Ascending aorta (tissue), 2 donors: ENCODE results near the gene ARMH4. TPM values are rescaled to one million over a fixed set of nuclear protein-coding genes. Genes with fewer than 3 reads are reported as not detected.

ENCODE experiments used
- DNase-seq, 2 donors: peaks; one replicate each; pipeline ENCODE4 v3.0.0-alpha.2; 2019; ENCODE audit warnings: low spot score in 2 of 2
- H3K27ac ChIP-seq, 2 donors: fragments of 200-600 bp; sonication (generic); one replicate each; pipeline ENCODE4 v1.5.1; 2016 to 2017; ENCODE audit warnings: mild to moderate bottlenecking in 1 of 2
- H3K27me3 ChIP-seq: fragments of 200-600 bp; sonication (generic); one replicate; pipeline ENCODE4 v1.5.1; 2017
- H3K36me3 ChIP-seq, 2 donors: fragments of 200-600 bp; sonication (generic); one replicate each; pipeline ENCODE4 v1.5.1; 2016
- H3K4me1 ChIP-seq, 2 donors: fragments of 200-600 bp; sonication (generic); one replicate each; pipeline ENCODE4 v1.5.1; 2016 to 2017; ENCODE audit warnings: mild to moderate bottlenecking in 1 of 2
- H3K4me3 ChIP-seq, 2 donors: fragments of 200-600 bp; sonication (generic); one replicate each; pipeline ENCODE4 v1.5.1; 2016 to 2017; ENCODE audit warnings: mild to moderate bottlenecking in 1 of 2
- H3K9me3 ChIP-seq, 2 donors: fragments of 200-600 bp; sonication (generic); one replicate each; pipeline ENCODE4 v1.5.1; 2016
- CTCF ChIP-seq, 3 experiments: fragments of 200-600 bp in 2 of 3; fragments of 450-650 bp in 1 of 3; sonication (generic) in 2 of 3; IDR thresholded peaks; one replicate each; pipeline ENCODE4 v1.5.1; 2016 to 2019; ENCODE audit warnings: antibody characterized with exemption in 3 of 3, mild to moderate bottlenecking in 1 of 3, moderate library complexity in 1 of 3
- intact Hi-C: fragments of 100-400 bp; cut with DNase I; formaldehyde crosslinking; loops from one replicate; pipeline ENCODE4 v1.15.1; 2023
- total RNA-seq: library from RNA; depleted of rRNA; stranded (reverse); fragments of >200 nt; gene quantifications from one replicate; pipeline ENCODE4 v1.1.0, GENCODE V29; 2016

The ARMH4 gene
- total RNA-seq, 1 donor from 2014 or later, result 3.8 TPM

- Histone ChIP-seq H3K4me3 (no peak overlapping the region), H3K27ac (no peak overlapping the region), H3K9me3 (no peaks in the 10 kb centered on the region), H3K27me3 (no peaks in the 10 kb centered on the region), H3K4me1 (peaks cover 0 to 4% of the 10 kb centered on the region in 2 donors), H3K36me3 (no peaks in the 10 kb centered on the region)
- no peak for TF ChIP-seq CTCF (IDR thresholded peaks at IDR 0.05)
- intact Hi-C loops, result no loop called here
- no peak for DNase-seq
These were observed 83.7 kb downstream of the ARMH4 start for GRCh38 chr14:58068306-58068705.

GRCh38 chr14:58066115-58066514, 85.9 kb downstream of the ARMH4 start:
- Histone ChIP-seq H3K4me1 (no peaks in the 10 kb centered on the region), H3K9me3 (no peaks in the 10 kb centered on the region), H3K36me3 (no peaks in the 10 kb centered on the region), H3K4me3 (no peak overlapping the region), H3K27me3 (no peaks in the 10 kb centered on the region), H3K27ac (no peak overlapping the region)
- DNase-seq, result no peak
- no peak for TF ChIP-seq CTCF (IDR thresholded peaks at IDR 0.05)
- intact Hi-C loops, result no loop called here

- intact Hi-C loops, result no loop called here
- TF ChIP-seq CTCF (IDR thresholded peaks at IDR 0.05), result no peak
- Histone ChIP-seq H3K4me3 (no peak overlapping the region), H3K9me3 (no peaks in the 10 kb centered on the region), H3K36me3 (no peaks in the 10 kb centered on the region), H3K27me3 (no peaks in the 10 kb centered on the region), H3K4me1 (no peaks in the 10 kb centered on the region), H3K27ac (no peak overlapping the region)
- no peak for DNase-seq
These were observed 90.4 kb downstream of the ARMH4 start for GRCh38 chr14:58061581-58061980.

GRCh38 chr14:58060898-58061297, 91.1 kb downstream of the ARMH4 start:
- no peak overlapping the region for H3K4me3 ChIP-seq
- H3K9me3 ChIP-seq, result no peaks in the 10 kb centered on the region
- DNase-seq, result no peak
- no peak overlapping the region for H3K27ac ChIP-seq
- no peaks in the 10 kb centered on the region for H3K27me3 ChIP-seq
- no peak for TF ChIP-seq CTCF (IDR thresholded peaks at IDR 0.05)
- H3K36me3 ChIP-seq, result no peaks in the 10 kb centered on the region
- H3K4me1 ChIP-seq, result no peaks in the 10 kb centered on the region
- intact Hi-C loops, result no loop called here

- no peak overlapping the region for H3K27ac ChIP-seq
- intact Hi-C loops, result no loop called here
These were observed 91.9 kb downstream of the ARMH4 start for GRCh38 chr14:58060077-58060476.

More at GRCh38 chr14:58060077-58060476, 91.9 kb downstream of the ARMH4 start:
- Histone ChIP-seq H3K4me1 (no peaks in the 10 kb centered on the region), H3K9me3 (no peaks in the 10 kb centered on the region), H3K27me3 (no peaks in the 10 kb centered on the region), H3K4me3 (no peak overlapping the region), H3K36me3 (no peaks in the 10 kb centered on the region)
- TF ChIP-seq CTCF (IDR thresholded peaks at IDR 0.05), result no peak
- DNase-seq, result no peak
